HCT116 (cell line): Measurements from ENCODE around the gene ZBTB37. TPM values are rescaled to one million over a fixed set of nuclear protein-coding genes. Genes with fewer than 3 reads are reported as not detected.

Experiments used
- ATAC-seq: fragments of 200-7000 bp; cut with Tn5 transposase; 2 replicates; pipeline ENCODE4 v1.9.1; 2020; ENCODE audit warnings: mild to moderate bottlenecking, moderate library complexity
- BruUV-seq: library from RNA; stranded (reverse); fragments of 400-500 nt; replicated peaks from 2 replicates; lab custom pipeline; 2021; lab: Mats Ljungman, UMichigan
- CTCF ChIA-PET: fragments of 300-600 bp; sonication (Branson Sonifier 250); formaldehyde crosslinking; loops from one replicate; lab custom pipeline; 2021; ENCODE audit warnings: antibody characterized with exemption; lab: Charles Lee
- POLR2A ChIA-PET: fragments of 300-600, 350-600 bp; sonication (Branson Sonifier 250); formaldehyde crosslinking; loops from one replicate; lab custom pipeline; 2021; ENCODE audit warnings: antibody characterized with exemption; lab: Charles Lee
- RAD21 ChIA-PET, 2 experiments: fragments of 300-600 bp; sonication (Branson Sonifier 250); formaldehyde crosslinking; loops; one replicate each; lab custom pipeline; 2023; ENCODE audit warnings: low total read pairs in 2 of 2; ENCODE audit not compliant: uncharacterized antibody in 2 of 2, unreplicated experiment in 2 of 2, low non-redundant PET in 1 of 2; lab: Charles Lee
- DNase-seq: peaks from one replicate; pipeline ENCODE4 v3.0.0-alpha.2; 2010; ENCODE audit warnings: low read depth, low spot score
- H2AFZ ChIP-seq: fragments of 200-600 bp; shearing (Covaris generic), sonication (generic); 2 replicates; pipeline ENCODE4 v1.6.1; 2017; ENCODE audit warnings: low read depth, mixed run types, mixed read lengths, antibody characterized with exemption, low read length; ENCODE audit not compliant: poor library complexity, severe bottlenecking
- H3K27ac ChIP-seq: 2 replicates; pipeline ENCODE4 v1.5.1; 2012; ENCODE audit warnings: low read depth, low read length
- H3K27me3 ChIP-seq: fragments of 200-600 bp; sonication (generic); 2 replicates; pipeline ENCODE4 v1.6.1; 2016; ENCODE audit warnings: mixed run types, low read length, mixed read lengths; ENCODE audit not compliant: insufficient read depth
- H3K36me3 ChIP-seq, 2 experiments: fragments of 200-500 bp in 1 of 2; fragments of 200-600 bp in 1 of 2; sonication (Bioruptor generic) in 1 of 2; sonication (generic) in 1 of 2; 2 replicates each; pipeline versions ENCODE4 v1.5.1 to v1.6.1; 2014 to 2016; ENCODE audit warnings: low read length in 2 of 2, inconsistent platforms in 1 of 2, mixed read lengths in 1 of 2, mixed run types in 1 of 2; ENCODE audit not compliant: insufficient read depth in 2 of 2, control insufficient read depth in 1 of 2
- H3K4me1 ChIP-seq, 2 experiments: fragments of 200-600 bp in 1 of 2; sonication (generic) in 1 of 2; 2 replicates each; pipeline versions ENCODE4 v1.5.1 to v1.6.1; 2012 to 2017; ENCODE audit warnings: low read length in 2 of 2, inconsistent platforms in 1 of 2, mild to moderate bottlenecking in 1 of 2, mixed read lengths in 1 of 2, mixed run types in 1 of 2, moderate library complexity in 1 of 2; ENCODE audit not compliant: insufficient read depth in 2 of 2, control insufficient read depth in 1 of 2
- H3K4me2 ChIP-seq: fragments of 200-600 bp; sonication (generic); 2 replicates; pipeline ENCODE4 v1.6.1; 2017; ENCODE audit warnings: mixed run types, low read length, mixed read lengths
- H3K4me3 ChIP-seq, 2 experiments: fragments of 200-600 bp in 1 of 2; sonication (generic) in 1 of 2; replicated peaks in 1 of 2; 2 replicates each; pipeline ENCODE4 v1.5.1; 2011 to 2016; ENCODE audit warnings: low read length in 2 of 2, control low read depth in 1 of 2, low read depth in 1 of 2, mild to moderate bottlenecking in 1 of 2, mixed read lengths in 1 of 2, mixed run types in 1 of 2
- H3K79me2 ChIP-seq: fragments of 200-600 bp; sonication (generic); 2 replicates; pipeline ENCODE4 v1.6.1; 2017; ENCODE audit warnings: mild to moderate bottlenecking, mixed run types, low read length, moderate library complexity, mixed read lengths; ENCODE audit not compliant: insufficient read depth
- H3K9ac ChIP-seq: fragments of 200-600 bp; sonication (generic); 2 replicates; pipeline ENCODE4 v1.6.1; 2016; ENCODE audit warnings: low read length, mixed read lengths
- H3K9me2 ChIP-seq: fragments of 200-600 bp; sonication (generic), shearing (Covaris generic); 2 replicates; pipeline ENCODE4 v1.6.1; 2017; ENCODE audit warnings: mixed run types, mild to moderate bottlenecking, moderate library complexity; ENCODE audit not compliant: insufficient read depth
- H3K9me3 ChIP-seq, 2 experiments: fragments of 200-500 bp in 1 of 2; fragments of 200-600 bp in 1 of 2; sonication (Bioruptor generic) in 1 of 2; sonication (generic) in 1 of 2; 2 replicates each; pipeline ENCODE4 v1.6.1; 2014 to 2017; ENCODE audit warnings: low read length in 2 of 2, mixed read lengths in 2 of 2, inconsistent platforms in 1 of 2, low read depth in 1 of 2, mild to moderate bottlenecking in 1 of 2, mixed run types in 1 of 2, moderate library complexity in 1 of 2; ENCODE audit not compliant: control insufficient read depth in 1 of 2, insufficient read depth in 1 of 2
- H4K20me1 ChIP-seq: fragments of 200-600 bp; sonication (generic), shearing (Covaris generic); 2 replicates; pipeline ENCODE4 v1.6.1; 2017; ENCODE audit warnings: mixed run types, mild to moderate bottlenecking, moderate library complexity; ENCODE audit not compliant: insufficient read depth
- ATF3 ChIP-seq: IDR thresholded peaks from 2 replicates; pipeline ENCODE4 v1.6.1; 2012
- CBX3 ChIP-seq: IDR thresholded peaks from 2 replicates; pipeline ENCODE4 v1.6.1; 2012; ENCODE audit warnings: low read depth
- EGR1 ChIP-seq: IDR thresholded peaks from 2 replicates; pipeline ENCODE4 v1.6.1; 2012; ENCODE audit warnings: low read depth
- ELF1 ChIP-seq: IDR thresholded peaks from 2 replicates; pipeline ENCODE4 v1.6.1; 2012; ENCODE audit warnings: low read depth, borderline replicate concordance
- FOSL1 ChIP-seq: IDR thresholded peaks from 2 replicates; pipeline ENCODE4 v1.6.1; 2012; ENCODE audit warnings: low read depth
- POLR2A ChIP-seq: IDR thresholded peaks from 2 replicates; pipeline ENCODE4 v1.7.0; 2011; ENCODE audit warnings: borderline replicate concordance; ENCODE audit not compliant: insufficient read depth, insufficient read length; ENCODE audit errors: extremely low read depth
- RAD21 ChIP-seq: IDR thresholded peaks from 2 replicates; pipeline ENCODE4 v1.6.1; 2012; ENCODE audit warnings: low read depth, mild to moderate bottlenecking
- SIN3A ChIP-seq: IDR thresholded peaks from 2 replicates; pipeline ENCODE4 v1.6.1; 2012; ENCODE audit warnings: low read depth
- SP1 ChIP-seq: IDR thresholded peaks from 2 replicates; pipeline ENCODE4 v1.6.1; 2012; ENCODE audit warnings: low read depth
- SRF ChIP-seq: IDR thresholded peaks from 2 replicates; pipeline ENCODE4 v1.6.1; 2012; ENCODE audit warnings: low read depth
- YY1 ChIP-seq: IDR thresholded peaks from 2 replicates; pipeline ENCODE4 v1.6.1; 2011; ENCODE audit warnings: low read length, low read depth, moderate library complexity, mild to moderate bottlenecking; ENCODE audit not compliant: insufficient replicate concordance; ENCODE audit errors: extremely low read depth
- ZFX ChIP-seq: fragments of 450-650 bp; IDR thresholded peaks from 2 replicates; pipeline ENCODE4 v1.6.1; 2017
- intact Hi-C: fragments of 100-400 bp; cut with micrococcal nuclease; formaldehyde crosslinking; loops from 2 replicates; pipeline ENCODE4 v1.10.0; 2022
- total RNA-seq: library from RNA; stranded (reverse); gene quantifications from one replicate; pipeline ENCODE4 v1.2.1, GENCODE V29; 2021; ENCODE audit not compliant: unreplicated experiment
- TF ChIP-seq, protein P1 (sequence below): IDR thresholded peaks from 2 replicates; pipeline ENCODE4 v1.6.1; 2012

ZBTB37 gene
- total RNA-seq, 1 experiment from 2014 or later = 9.5 TPM

GRCh38 chr1:173861731-173862145 lies 6.4 kb upstream of the ZBTB37 start:
- no peak overlapping the region for H3K27ac ChIP-seq
- peaks cover 39% of the 10 kb centered on the region for H4K20me1 ChIP-seq
- no peak overlapping the region for H3K9ac ChIP-seq
- H3K4me3 ChIP-seq = no peak overlapping the region
- no peaks in the 10 kb centered on the region for H3K27me3 ChIP-seq
- no peaks in the 10 kb centered on the region for H3K9me3 ChIP-seq
- no peak for DNase-seq
- POLR2A ChIA-PET = interaction anchor here (0.7 to 2.1 kb wide), 4 partner anchors 14 to 432 kb away, joined by 3 to 5 read pairs (median 3); no protein-coding TSS in a partner anchor
- H2AFZ ChIP-seq = no peak overlapping the region
- H3K36me3 ChIP-seq = peaks cover 35 to 36% of the 10 kb centered on the region in 2 experiments
- TF ChIP-seq ELF1 (no peak), CBX3 (no peak), SIN3A (no peak), YY1 (no peak), SP1 (no peak), ZFX (no peak), POLR2A (no peak), RAD21 (no peak), ATF3 (no peak), FOSL1 (no peak), SRF (no peak), EGR1 (no peak)
- TF ChIP-seq, protein P1, sequence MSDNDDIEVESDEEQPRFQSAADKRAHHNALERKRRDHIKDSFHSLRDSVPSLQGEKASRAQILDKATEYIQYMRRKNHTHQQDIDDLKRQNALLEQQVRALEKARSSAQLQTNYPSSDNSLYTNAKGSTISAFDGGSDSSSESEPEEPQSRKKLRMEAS = no peak
- TF ChIP-seq, all 23 proteins: peak for 0
- RAD21 ChIA-PET = no interaction called here
- ATAC-seq = peak; percentile 43
- Histone ChIP-seq H3K4me2 (no peak overlapping the region), H3K4me1 (peaks cover 5 to 32% of the 10 kb centered on the region in 2 experiments; a peak in 3 of 4 replicates), H3K9me2 (no peaks in the 10 kb centered on the region), H3K79me2 (peaks cover 27% of the 10 kb centered on the region)
- intact Hi-C loops = loop anchor here (2.0 to 10.0 kb wide), 2 partner anchors 353 to 431 kb away; no protein-coding TSS in a partner anchor
- CTCF ChIA-PET = interaction anchor here (1.0 kb wide), 1 partner anchor 356 kb away, joined by 3 read pairs; no protein-coding TSS in a partner anchor
- BruUV-seq = no TSS peak
